A549 (cell line): ENCODE data around the gene TPM1. TPM values are rescaled to one million over a fixed set of nuclear protein-coding genes. Genes with fewer than 3 reads are reported as not detected.

ENCODE experiments used
- ATAC-seq, 2 experiments: fragments of 200-7000 bp in 1 of 2; fragments of >200 bp in 1 of 2; cut with Nextera tagmentation in 1 of 2; cut with Tn5 transposase in 1 of 2; 3 replicates each; pipeline versions ENCODE4 v1.8.0 to v1.9.1; 2018 to 2020; ENCODE audit warnings: mild to moderate bottlenecking in 1 of 2, moderate library complexity in 1 of 2
- CTCF ChIA-PET: fragments of 300-600 bp; sonication (Branson Sonifier 250); formaldehyde crosslinking; extraction: SDS; loops from one replicate; lab custom pipeline; 2021; ENCODE audit warnings: antibody characterized with exemption, inconsistent platforms; lab: Yijun Ruan, JAX
- POLR2A ChIA-PET: fragments of 350-600 bp; formaldehyde crosslinking; extraction: SDS; loops from one replicate; lab custom pipeline; 2021; ENCODE audit warnings: antibody characterized with exemption, inconsistent platforms; lab: Yijun Ruan, JAX
- DNase-seq, 2 experiments: peaks; one replicate each; pipeline versions ENCODE4 v3.0.0 to v3.0.0-alpha.2; 2011 to 2016; ENCODE audit warnings: low read depth in 1 of 2, low spot score in 1 of 2
- FAIRE-seq: peaks from 2 replicates; lab custom pipeline; 2011; peaks lifted over from hg19 to GRCh38; lab: Jason Lieb, UNC
- H3K27ac ChIP-seq, 2 experiments: fragments of >200 bp; sonication (Bioruptor Twin); formaldehyde crosslinking; 3 replicates each; pipeline ENCODE4 v1.5.1; 2016 to 2017
- H3K4me1 ChIP-seq: fragments of >200 bp; sonication (Bioruptor Twin); formaldehyde crosslinking; 3 replicates; pipeline ENCODE4 v1.6.1; 2016
- H3K4me2 ChIP-seq: fragments of >200 bp; sonication (Bioruptor Twin); formaldehyde crosslinking; 3 replicates; pipeline ENCODE4 v1.6.1; 2016
- H3K4me3 ChIP-seq: fragments of >200 bp; sonication (Bioruptor Twin); formaldehyde crosslinking; 3 replicates; pipeline ENCODE4 v1.5.1; 2016
- H3K9me3 ChIP-seq: fragments of >200 bp; sonication (Bioruptor Twin); formaldehyde crosslinking; 3 replicates; pipeline ENCODE4 v1.6.1; 2016
- BCL3 ChIP-seq: fragments of >200 bp; sonication (Bioruptor Twin); formaldehyde crosslinking; IDR thresholded peaks from 3 replicates; pipeline ENCODE4 v1.6.1; 2016
- CBX8 ChIP-seq: fragments of 200-600 bp; sonication (generic); IDR thresholded peaks from 2 replicates; pipeline ENCODE4 v1.6.1; 2016
- CEBPB ChIP-seq, 2 experiments: fragments of >200 bp in 1 of 2; sonication (Bioruptor Twin) in 1 of 2; formaldehyde crosslinking in 1 of 2; IDR thresholded peaks; 2 replicates each; pipeline ENCODE4 v1.6.1; 2012 to 2016
- CTCF ChIP-seq: fragments of >200 bp; sonication (Bioruptor Twin); formaldehyde crosslinking; IDR thresholded peaks from 3 replicates; pipeline ENCODE4 v1.5.1; 2016
- E2F6 ChIP-seq: IDR thresholded peaks from 2 replicates; pipeline ENCODE4 v1.6.1; 2012; ENCODE audit warnings: low read depth, borderline replicate concordance
- EHMT2 ChIP-seq: fragments of 200-600 bp; sonication (generic); IDR thresholded peaks from 2 replicates; pipeline ENCODE4 v1.6.1; 2016; ENCODE audit warnings: antibody characterized with exemption, low read depth, mild to moderate bottlenecking, moderate library complexity
- GATA3 ChIP-seq: IDR thresholded peaks from 2 replicates; pipeline ENCODE4 v1.6.1; 2012; ENCODE audit warnings: borderline replicate concordance
- HES2 ChIP-seq: fragments of >200 bp; sonication (Bioruptor Twin); formaldehyde crosslinking; IDR thresholded peaks from 2 replicates; pipeline ENCODE4 v1.6.1; 2016
- HEYL ChIP-seq: fragments of 250-450 bp; sonication (Bioruptor Pico); IDR thresholded peaks from 2 replicates; pipeline ENCODE4 v1.8.0; 2021; ENCODE audit warnings: mild to moderate bottlenecking, moderate library complexity
- HOXB5 ChIP-seq: fragments of 250-450 bp; sonication (Bioruptor Pico); IDR thresholded peaks from 2 replicates; pipeline ENCODE4 v1.5.0; 2020; ENCODE audit warnings: mild to moderate bottlenecking, moderate library complexity
- JUN ChIP-seq, 2 experiments: fragments of >200 bp; sonication (Bioruptor Twin); formaldehyde crosslinking; IDR thresholded peaks; 2 replicates in 1 of 2; 3 replicates in 1 of 2; pipeline ENCODE4 v1.6.1; 2016 to 2017
- MAX ChIP-seq: IDR thresholded peaks from 2 replicates; pipeline ENCODE4 v1.6.1; 2012
- MAZ ChIP-seq: fragments of 150-350 bp; IDR thresholded peaks from 2 replicates; pipeline ENCODE4 v1.6.1; 2014; ENCODE audit warnings: antibody characterized with exemption, low read depth, low read length, borderline replicate concordance
- PBX3 ChIP-seq: IDR thresholded peaks from 2 replicates; pipeline ENCODE4 v1.6.1; 2012
- POLR2A ChIP-seq: IDR thresholded peaks from 2 replicates; pipeline ENCODE4 v1.6.1; 2012; ENCODE audit warnings: mild to moderate bottlenecking, low read length
- RAD21 ChIP-seq, 2 experiments: fragments of >200 bp in 1 of 2; sonication (Bioruptor Twin) in 1 of 2; formaldehyde crosslinking in 1 of 2; IDR thresholded peaks in 1 of 2; conservative IDR thresholded peaks in 1 of 2; 2 replicates in 1 of 2; 3 replicates in 1 of 2; pipeline ENCODE4 v1.6.1; 2012 to 2018; ENCODE audit warnings: inconsistent platforms in 1 of 2
- RARB ChIP-seq: fragments of 250-450 bp; sonication (Bioruptor Pico); IDR thresholded peaks from 2 replicates; pipeline ENCODE4 v1.8.0; 2021; ENCODE audit warnings: mild to moderate bottlenecking, moderate library complexity
- RNF2 ChIP-seq: fragments of 200-600 bp; sonication (generic); IDR thresholded peaks from 2 replicates; pipeline ENCODE4 v1.6.1; 2016; ENCODE audit warnings: low read depth, mild to moderate bottlenecking, antibody characterized with exemption, moderate library complexity, borderline replicate concordance
- SMC3 ChIP-seq: fragments of >200 bp; sonication (Bioruptor Twin); formaldehyde crosslinking; IDR thresholded peaks from 3 replicates; pipeline ENCODE4 v1.6.1; 2018; ENCODE audit warnings: inconsistent platforms
- TP53 ChIP-seq: fragments of 250-450 bp; sonication (Bioruptor Pico); IDR thresholded peaks from 2 replicates; pipeline ENCODE4 v1.5.0; 2021; ENCODE audit warnings: mild to moderate bottlenecking, moderate library complexity
- ZFP36 ChIP-seq: fragments of 450-650 bp; IDR thresholded peaks from 2 replicates; pipeline ENCODE4 v1.6.1; 2014; ENCODE audit warnings: borderline replicate concordance; ENCODE audit not compliant: partially characterized antibody
- ZNF302 ChIP-seq: fragments of 250-450 bp; sonication (Bioruptor Pico); IDR thresholded peaks from 2 replicates; pipeline ENCODE4 v1.9.0; 2021; ENCODE audit warnings: inconsistent platforms, mild to moderate bottlenecking, moderate library complexity
- WGBS: methylation state at CpG from one replicate; pipeline ENCODE4 v1.1.6; 2017; ENCODE audit errors: missing lambda C conversion rate; 5-methylcytosine and 5-hydroxymethylcytosine counted together
- polyA minus RNA-seq: library from RNA; depleted of rRNA, polyadenylated mRNA; stranded (reverse); fragments of >200 nt; gene quantifications from 2 replicates; pipeline ENCODE4 v1.2.3, GENCODE V29; 2011; rRNA and poly(A)+ RNA removed
- polyA plus RNA-seq, 4 experiments: library from polyadenylated mRNA; depleted of rRNA in 3 of 4; stranded (reverse); fragments of >200 nt; fragmentation: RNase III in 1 of 4; extraction: RNeasy Plus Mini Kit Qiagen cat#74134 plus additional on column Dnase treatment in 1 of 4; gene quantifications; 2 replicates in 3 of 4; 3 replicates in 1 of 4; pipeline ENCODE4 v1.2.3, GENCODE V29; 2011 to 2017

The TPM1 gene
- polyA plus RNA-seq (2011; rRNA removed) (777 and 894 TPM in 2 replicates), polyA plus RNA-seq (2017; fragmentation: RNase III; extraction: RNeasy Plus Mini Kit Qiagen cat#74134 plus additional on column Dnase treatment) (954 to 1,229 TPM (median 1,043 TPM) in 3 replicates), polyA minus RNA-seq (537 and 670 TPM in 2 replicates)
- polyA plus RNA-seq (2012; cell fraction: cytosol; rRNA removed): 824 and 915 TPM in 2 replicates
- 678 and 876 TPM in 2 replicates for polyA plus RNA-seq (2012; cell fraction: nucleus; rRNA removed)

- 2% methylated on average over 57 of the region's 84 CpGs for WGBS
- ATAC-seq (peak; percentile 76 to 84), DNase-seq (peak; percentile 92 to 95)
- POLR2A ChIA-PET: interaction anchor here (0.6 to 7.8 kb wide), 28 partner anchors 12 to 299 kb away, joined by 3 to 98 read pairs (median 4); no protein-coding TSS in a partner anchor
- H3K9me3 ChIP-seq: peaks cover 6% of the 10 kb centered on the region; the same call in 2 of the 3 replicates
- peak within 1 kb of the TSS; percentile 87 for H3K4me3 ChIP-seq
- CTCF ChIA-PET: interaction anchor here (0.7 to 50.6 kb wide), 25 partner anchors 10 to 300 kb away, joined by 3 to 1136 read pairs (median 5); no protein-coding TSS in a partner anchor
- H3K4me1 ChIP-seq: peaks cover 41% of the 10 kb centered on the region
- peak within 1 kb of the TSS; percentile 93 for H3K4me2 ChIP-seq
- TF ChIP-seq CEBPB (IDR thresholded peaks at IDR 0.05): no peak; a peak in 1 of 4 replicates
- TF ChIP-seq HOXB5 (CRISPR knock-in tag): peak; percentile 38; the same call in 1 of the 2 replicates
- TF ChIP-seq E2F6: 0 out of 2 replicates have a peak, but pooled peaks have one; percentile 13
- peak; percentile 86; the same call in 2 of the 3 replicates for TF ChIP-seq BCL3
- TF ChIP-seq POLR2A: peak; percentile 94
- TF ChIP-seq CTCF: peak; percentile 13; the same call in 2 of the 3 replicates
- TF ChIP-seq EHMT2: no peak
- peak; percentile 71; the same call in 1 of the 2 replicates for TF ChIP-seq PBX3
- TF ChIP-seq RARB: no peak
- no peak for TF ChIP-seq HES2
- peak; percentile 39 to 68 for TF ChIP-seq RAD21 (conservative IDR thresholded peaks at IDR 0.05 in 1 of 2, IDR thresholded peaks at IDR 0.05 in 1 of 2)
- no peak for TF ChIP-seq HEYL (CRISPR knock-in tag)
- TF ChIP-seq MAZ: peak; percentile 96
- TF ChIP-seq GATA3: peak; percentile 27; the same call in 1 of the 2 replicates
- TF ChIP-seq CBX8: no peak
- peak; percentile 60 to 98; a peak in 4 of 5 replicates for TF ChIP-seq JUN (IDR thresholded peaks at IDR 0.05)
- peak; percentile 77; the same call in 1 of the 2 replicates for TF ChIP-seq RNF2
- peak; percentile 16 for TF ChIP-seq MAX
- no peak for TF ChIP-seq TP53 (CRISPR knock-in tag)
- TF ChIP-seq SMC3: peak; percentile 68
- TF ChIP-seq ZFP36: peak; percentile 25
- no peak for TF ChIP-seq ZNF302 (CRISPR knock-in tag)
- TF ChIP-seq, all 56 proteins: peak for 14
- peak within 1 kb of the TSS; percentile 94 to 97 for H3K27ac ChIP-seq
- no peak for FAIRE-seq
Measured at GRCh38 chr15:63041974-63042876, at the start of gene TPM1. TPM1 (plus strand) TSS chr15:63042747; CDS start chr15:63042830, 83 bp downstream.
